Psoas muscle (tissue), 8 donors: ENCODE data around the gene PDLIM7. TPM values are rescaled to one million over a fixed set of nuclear protein-coding genes. Genes with fewer than 3 reads are reported as not detected.
A peak's percentile ranks its signal among the peaks of the same experiment; 100 is the strongest.

Experiments
- ATAC-seq, 4 donors: fragments of 200-7000 bp; cut with Tn5 transposase; one replicate each; pipeline ENCODE4 v1.9.1; 2020; ENCODE audit warnings: moderate library complexity in 3 of 4, mild to moderate bottlenecking in 2 of 4
- DNase-seq, 2 donors: peaks; one replicate each; pipeline ENCODE4 v3.0.0-alpha.2; 2020
- H3K27ac ChIP-seq: fragments of 200-600 bp; one replicate; pipeline ENCODE4 v1.8.0; 2022
- H3K27me3 ChIP-seq, 3 donors: fragments of 200-600 bp in 1 of 3; one replicate each; pipeline versions ENCODE4 v1.6.1 to v1.8.0; 2013 to 2022; ENCODE audit warnings: low read length in 2 of 3, mild to moderate bottlenecking in 2 of 3, moderate library complexity in 1 of 3; ENCODE audit not compliant: insufficient read depth in 3 of 3
- H3K36me3 ChIP-seq, 2 donors: fragments of 200-600 bp in 1 of 2; one replicate each; pipeline versions ENCODE4 v1.6.1 to v1.8.0; 2013 to 2022; ENCODE audit warnings: low read depth in 1 of 2, mild to moderate bottlenecking in 1 of 2, moderate library complexity in 1 of 2; ENCODE audit not compliant: insufficient read depth in 1 of 2
- H3K4me1 ChIP-seq: fragments of 200-600 bp; one replicate; pipeline ENCODE4 v1.8.0; 2022
- H3K4me3 ChIP-seq: fragments of 200-600 bp; one replicate; pipeline ENCODE4 v1.8.0; 2022; ENCODE audit warnings: mild to moderate bottlenecking
- H3K9me3 ChIP-seq: fragments of 200-600 bp; one replicate; pipeline ENCODE4 v1.8.0; 2022
- WGBS, 3 donors: extraction: QIAGEN DNeasy Blood & Tissue Kit; methylation state at CpG; one replicate each; pipeline versions ENCODE4 v1.1.6 to v1.1.7; 2013; 5-methylcytosine and 5-hydroxymethylcytosine counted together
- intact Hi-C, 2 donors: fragments of 100-400 bp; cut with DNase I; formaldehyde crosslinking; loops; one replicate each; pipeline versions ENCODE4 v1.11.0 to v1.14.2; 2022
- polyA plus RNA-seq, 3 donors: library from polyadenylated mRNA; stranded (reverse); fragments of 200-250 nt; gene quantifications; one replicate each; pipeline ENCODE4 v1.2.3, GENCODE V29; 2013
- total RNA-seq, 4 donors: library from RNA; stranded (reverse); fragmentation: NEBNext Ultra II Directional in 2 of 4; extraction: Animal tissue kit (Norgen Biotek cat#: 25700) in 2 of 4; gene quantifications; one replicate each; pipeline versions ENCODE4 v1.2.1 to v1.2.4, GENCODE V29; 2021 to 2023
- TF ChIP-seq, protein P1 (sequence below): fragments of 200-600 bp; IDR thresholded peaks from one replicate; pipeline ENCODE4 v1.8.0; 2022; ENCODE audit warnings: antibody characterized with exemption
- donor health status: healthy with polysubstance abuse.
- donor health status: DM: no; HTN: no; CAD: no; lungs with moderate emphysema.
- donor health status: Bipolar disorder and iron deficiency.
- donor health status: healthy.
- donor health status: DM: yes; HTN: yes; CAD: no.
- donor health status: DM: no; HTN: no; CAD: no.
- donor health status: DM: no; HTN: no; CAD: no.
- donor health status: DM: yes; HTN: yes; CAD: no.

PDLIM7 gene
- total and polyA plus RNA-seq, 7 donors: 134 to 254 (median 174) TPM

DNA sequence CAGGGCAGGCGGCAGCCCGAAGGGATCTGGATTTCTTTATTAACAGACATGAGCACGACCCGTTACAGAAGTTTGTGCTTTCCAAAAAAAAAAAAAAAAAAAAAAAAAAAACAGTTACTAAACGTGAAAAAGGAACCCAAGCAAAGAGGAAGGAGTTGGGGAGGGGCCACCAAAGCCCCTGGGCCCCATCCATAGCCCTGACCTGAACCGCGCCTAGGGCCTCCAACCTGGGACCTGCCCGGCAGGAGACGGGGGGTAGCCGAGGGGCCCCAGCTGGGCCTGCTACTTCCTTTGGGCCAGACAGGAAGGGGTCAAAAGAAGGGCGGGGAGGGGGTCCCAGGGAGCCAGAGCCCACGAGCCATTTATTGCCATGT lies 40.8 kb downstream of the PDLIM7 start:
- peak overlapping the region; percentile 70 for H3K4me3 ChIP-seq
- peak overlapping the region; percentile 79 for H3K27ac ChIP-seq
- ATAC-seq: no peak
- peaks cover 0 to 16% (median 0%) of the 10 kb centered on the region in 3 donors for H3K27me3 ChIP-seq
- H3K36me3 ChIP-seq: peaks cover 0 to 4% of the 10 kb centered on the region in 2 donors
- peaks cover 15% of the 10 kb centered on the region for H3K4me1 ChIP-seq
- WGBS, 3 donors: 30 to 36% (median 30%) methylated on average over 12 of the region's 12 CpGs
- H3K9me3 ChIP-seq: no peaks in the 10 kb centered on the region
- TF ChIP-seq, protein P1, sequence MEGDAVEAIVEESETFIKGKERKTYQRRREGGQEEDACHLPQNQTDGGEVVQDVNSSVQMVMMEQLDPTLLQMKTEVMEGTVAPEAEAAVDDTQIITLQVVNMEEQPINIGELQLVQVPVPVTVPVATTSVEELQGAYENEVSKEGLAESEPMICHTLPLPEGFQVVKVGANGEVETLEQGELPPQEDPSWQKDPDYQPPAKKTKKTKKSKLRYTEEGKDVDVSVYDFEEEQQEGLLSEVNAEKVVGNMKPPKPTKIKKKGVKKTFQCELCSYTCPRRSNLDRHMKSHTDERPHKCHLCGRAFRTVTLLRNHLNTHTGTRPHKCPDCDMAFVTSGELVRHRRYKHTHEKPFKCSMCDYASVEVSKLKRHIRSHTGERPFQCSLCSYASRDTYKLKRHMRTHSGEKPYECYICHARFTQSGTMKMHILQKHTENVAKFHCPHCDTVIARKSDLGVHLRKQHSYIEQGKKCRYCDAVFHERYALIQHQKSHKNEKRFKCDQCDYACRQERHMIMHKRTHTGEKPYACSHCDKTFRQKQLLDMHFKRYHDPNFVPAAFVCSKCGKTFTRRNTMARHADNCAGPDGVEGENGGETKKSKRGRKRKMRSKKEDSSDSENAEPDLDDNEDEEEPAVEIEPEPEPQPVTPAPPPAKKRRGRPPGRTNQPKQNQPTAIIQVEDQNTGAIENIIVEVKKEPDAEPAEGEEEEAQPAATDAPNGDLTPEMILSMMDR: no peak
- peak in 1 of 2 donors; percentile 62 for DNase-seq
- intact Hi-C loops: loop anchor here (2.0 to 10.0 kb wide), 2 partner anchors 140 to 142 kb away; partner anchors contain the start of gene MXD3 (in 1 of the 2)

- Histone ChIP-seq H3K4me1 (peaks cover 15% of the 10 kb centered on the region), H3K36me3 (peaks cover 0 to 4% of the 10 kb centered on the region in 2 donors), H3K4me3 (peak overlapping the region; percentile 70), H3K9me3 (no peaks in the 10 kb centered on the region), H3K27ac (peak overlapping the region; percentile 79), H3K27me3 (peaks cover 0 to 18% (median 0%) of the 10 kb centered on the region in 3 donors)
- ATAC-seq (peak; percentile 70 to 83 (median 78)), DNase-seq (peak; percentile 93 to 96)
- TF ChIP-seq, protein P1: peak; percentile 94
- intact Hi-C loops: loop anchor here (2.0 to 10.0 kb wide), 3 partner anchors 45 to 141 kb away; partner anchors contain the start of gene MXD3 (in 1 of the 2)
- WGBS, 3 donors: 1% methylated on average over 68 to 76 of the region's 76 CpGs
These were observed 41.5 kb downstream of the PDLIM7 start for GRCh38 chr5:177455661-177456590.

- H3K27me3 ChIP-seq: peaks cover 0 to 26% (median 0%) of the 10 kb centered on the region in 3 donors
- H3K9me3 ChIP-seq: no peaks in the 10 kb centered on the region
- peaks cover 15% of the 10 kb centered on the region for H3K4me1 ChIP-seq
- peak overlapping the region; percentile 79 for H3K27ac ChIP-seq
- ATAC-seq (peak; percentile 69 to 75 (median 72)), DNase-seq (peak; percentile 82 to 89)
- 0 to 1% (median 1%) methylated on average over 52 to 80 of the region's 80 CpGs for WGBS, 3 donors
- intact Hi-C loops: loop anchor here (2.0 to 10.0 kb wide), 2 partner anchors 46 to 140 kb away; partner anchors contain the start of gene MXD3 (in 1 of the 2)
- TF ChIP-seq, protein P1: peak; percentile 67
- H3K36me3 ChIP-seq: peaks cover 0 to 4% of the 10 kb centered on the region in 2 donors
- H3K4me3 ChIP-seq: peak overlapping the region; percentile 70
These were observed 42.3 kb downstream of the PDLIM7 start for GRCh38 chr5:177455036-177455660.

DNA sequence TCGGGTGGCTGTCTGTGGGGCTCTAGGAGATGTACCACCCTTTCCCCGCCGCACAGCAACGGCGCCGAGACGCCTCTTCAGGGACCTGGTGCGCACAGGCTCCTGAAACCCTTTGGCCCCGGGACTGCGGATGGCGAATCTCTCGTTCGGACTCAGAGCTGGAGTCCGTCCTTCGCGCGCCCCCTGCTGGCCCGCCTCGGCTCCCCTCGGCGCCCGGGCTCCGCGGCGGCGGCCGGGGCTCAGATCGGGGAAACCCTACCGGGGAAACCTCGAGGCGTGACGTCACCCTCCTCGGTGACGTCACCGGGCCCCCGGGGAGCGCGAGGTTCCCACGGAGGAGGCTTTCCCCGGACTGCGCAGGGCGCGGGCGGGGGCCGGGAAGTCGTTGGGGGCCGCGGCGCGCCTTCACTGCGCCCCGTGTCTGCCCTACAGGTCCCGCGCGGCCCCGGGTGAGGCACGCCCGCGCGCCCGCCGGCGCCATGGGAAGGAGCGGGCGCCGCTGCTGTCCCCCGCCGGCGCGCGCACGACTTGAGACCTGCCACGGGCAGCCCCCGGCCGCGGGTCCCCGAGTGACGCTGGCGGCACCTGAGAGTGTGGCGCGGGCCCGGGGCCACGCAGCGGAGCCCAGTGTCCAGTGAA lies 42.9 kb downstream of the PDLIM7 start:
- peak overlapping the region; percentile 79 for H3K27ac ChIP-seq
- peaks cover 15% of the 10 kb centered on the region for H3K4me1 ChIP-seq
- peaks cover 0 to 31% (median 0%) of the 10 kb centered on the region in 3 donors for H3K27me3 ChIP-seq
- peak overlapping the region; percentile 70 for H3K4me3 ChIP-seq
- TF ChIP-seq, protein P1: peak; percentile 91
- DNase-seq (peak; percentile 92 to 96), ATAC-seq (peak; percentile 71 to 80 (median 76))
- WGBS, 3 donors: 0 to 1% (median 0%) methylated on average over 51 to 84 of the region's 84 CpGs
- intact Hi-C loops: loop anchor here (1.0 to 10.0 kb wide), 6 partner anchors 46 to 342 kb away; partner anchors contain the start of gene MXD3 (in 1 of the 2)
- no peaks in the 10 kb centered on the region for H3K9me3 ChIP-seq
- H3K36me3 ChIP-seq: peaks cover 0 to 4% of the 10 kb centered on the region in 2 donors
